Keratinocyte (primary cell): Measurements from ENCODE around the gene KAT2B. TPM values are rescaled to one million over a fixed set of nuclear protein-coding genes. Genes with fewer than 3 reads are reported as not detected.

Source experiments
- DNase-seq: peaks from one replicate; pipeline ENCODE4 v3.0.0-alpha.2; 2011; ENCODE audit warnings: low read depth, missing footprints, low spot score
- FAIRE-seq: peaks from 2 replicates; lab custom pipeline; 2011; peaks lifted over from hg19 to GRCh38; lab: Jason Lieb, UNC
- H2AFZ ChIP-seq: 2 replicates; pipeline ENCODE4 v1.6.0; 2012; ENCODE audit warnings: low read length, control low read depth, inconsistent platforms; ENCODE audit not compliant: control insufficient read depth
- H3K27ac ChIP-seq: 2 replicates; pipeline ENCODE4 v1.5.1; 2011; ENCODE audit warnings: low read length; ENCODE audit not compliant: control insufficient read depth, insufficient read depth
- H3K27me3 ChIP-seq: 3 replicates; pipeline ENCODE4 v1.6.0; 2011; ENCODE audit warnings: low read length; ENCODE audit not compliant: control insufficient read depth, insufficient read depth; ENCODE audit errors: extremely low read depth
- H3K36me3 ChIP-seq, 2 experiments: 2 replicates in 1 of 2; 3 replicates in 1 of 2; pipeline ENCODE4 v1.5.1; 2011; ENCODE audit warnings: low read length in 2 of 2, mild to moderate bottlenecking in 1 of 2; ENCODE audit not compliant: control insufficient read depth in 2 of 2, insufficient read depth in 2 of 2; ENCODE audit errors: extremely low read depth in 1 of 2
- H3K4me1 ChIP-seq: 3 replicates; pipeline ENCODE4 v1.5.1; 2011; ENCODE audit warnings: low read length; ENCODE audit not compliant: control insufficient read depth, insufficient read depth; ENCODE audit errors: extremely low read depth
- H3K4me2 ChIP-seq: 3 replicates; pipeline ENCODE4 v1.6.0; 2011; ENCODE audit warnings: low read depth, low read length; ENCODE audit not compliant: control insufficient read depth, insufficient read depth; ENCODE audit errors: extremely low read depth
- H3K4me3 ChIP-seq, 3 experiments: fragments of 200-600 bp in 1 of 3; sonication (generic) in 1 of 3; 2 replicates in 2 of 3; 3 replicates in 1 of 3; pipeline ENCODE4 v1.5.1; 2011 to 2016; ENCODE audit warnings: low read length in 3 of 3, mild to moderate bottlenecking in 3 of 3, control low read depth in 2 of 3, inconsistent platforms in 1 of 3, low read depth in 1 of 3, mixed read lengths in 1 of 3, mixed run types in 1 of 3, moderate library complexity in 1 of 3; ENCODE audit not compliant: control insufficient read depth in 2 of 3, insufficient read depth in 2 of 3; ENCODE audit errors: extremely low read depth in 1 of 3
- H3K79me2 ChIP-seq: 2 replicates; pipeline ENCODE4 v1.6.0; 2012; ENCODE audit warnings: low read length; ENCODE audit not compliant: control insufficient read depth, insufficient read depth
- H3K9ac ChIP-seq: 3 replicates; pipeline ENCODE4 v1.6.0; 2011; ENCODE audit warnings: low read length; ENCODE audit not compliant: control insufficient read depth, insufficient read depth; ENCODE audit errors: extremely low read depth
- H3K9me1 ChIP-seq: 3 replicates; pipeline ENCODE4 v1.6.0; 2011; ENCODE audit warnings: low read length; ENCODE audit not compliant: control insufficient read depth, insufficient read depth; ENCODE audit errors: extremely low read depth
- H3K9me3 ChIP-seq: 2 replicates; pipeline ENCODE4 v1.5.1; 2012; ENCODE audit warnings: low read depth, low read length; ENCODE audit not compliant: control insufficient read depth
- H4K20me1 ChIP-seq: 3 replicates; pipeline ENCODE4 v1.6.0; 2011; ENCODE audit warnings: low read length; ENCODE audit not compliant: control insufficient read depth, insufficient read depth; ENCODE audit errors: extremely low read depth
- EZH2 ChIP-seq: IDR thresholded peaks from one replicate; pipeline ENCODE4 v1.6.1; 2012; ENCODE audit warnings: inconsistent platforms, mild to moderate bottlenecking, low read length, moderate library complexity
- dilution Hi-C: fragments of 300-500 bp; cut with MboI; formaldehyde crosslinking; loops from one replicate; pipeline ENCODE4 v1.7.0; 2020; ENCODE audit warnings: low sequenced_read_pairs; ENCODE audit not compliant: extremely low pct_ligation_motif_present
- polyA plus RNA-seq, 5 experiments: library from polyadenylated mRNA; depleted of rRNA in 3 of 5; stranded (reverse) in 3 of 5; stranded (forward) in 1 of 5; unstranded in 1 of 5; fragments of >200 nt; gene quantifications; 1 replicate in 1 of 5; 2 replicates in 3 of 5; 3 replicates in 1 of 5; pipeline versions ENCODE4 v1.2.1 to v1.2.3, GENCODE V29; 2011 to 2012; ENCODE audit warnings: missing spikeins in 2 of 5, low read depth in 1 of 5, low replicate concordance in 1 of 5
- TF ChIP-seq, protein P1 (sequence below), 3 experiments: IDR thresholded peaks in 1 of 3; conservative IDR thresholded peaks in 1 of 3; optimal IDR thresholded peaks in 1 of 3; 2 replicates in 2 of 3; 3 replicates in 1 of 3; pipeline versions ENCODE3 to v1.5.1; 2011; ENCODE audit warnings: low read length in 3 of 3, mild to moderate bottlenecking in 3 of 3, moderate library complexity in 2 of 3, control low read depth in 1 of 3, inconsistent platforms in 1 of 3; ENCODE audit not compliant: insufficient read depth in 2 of 3; ENCODE audit errors: extremely low read depth in 1 of 3

KAT2B gene
- polyA plus RNA-seq, 1 donor (not counting 4 experiments of a cell fraction or from before 2014, with no cell fraction given), result 4.6 TPM

- no peaks in the 10 kb centered on the region for H3K9me1 ChIP-seq
- TF ChIP-seq, protein P1, sequence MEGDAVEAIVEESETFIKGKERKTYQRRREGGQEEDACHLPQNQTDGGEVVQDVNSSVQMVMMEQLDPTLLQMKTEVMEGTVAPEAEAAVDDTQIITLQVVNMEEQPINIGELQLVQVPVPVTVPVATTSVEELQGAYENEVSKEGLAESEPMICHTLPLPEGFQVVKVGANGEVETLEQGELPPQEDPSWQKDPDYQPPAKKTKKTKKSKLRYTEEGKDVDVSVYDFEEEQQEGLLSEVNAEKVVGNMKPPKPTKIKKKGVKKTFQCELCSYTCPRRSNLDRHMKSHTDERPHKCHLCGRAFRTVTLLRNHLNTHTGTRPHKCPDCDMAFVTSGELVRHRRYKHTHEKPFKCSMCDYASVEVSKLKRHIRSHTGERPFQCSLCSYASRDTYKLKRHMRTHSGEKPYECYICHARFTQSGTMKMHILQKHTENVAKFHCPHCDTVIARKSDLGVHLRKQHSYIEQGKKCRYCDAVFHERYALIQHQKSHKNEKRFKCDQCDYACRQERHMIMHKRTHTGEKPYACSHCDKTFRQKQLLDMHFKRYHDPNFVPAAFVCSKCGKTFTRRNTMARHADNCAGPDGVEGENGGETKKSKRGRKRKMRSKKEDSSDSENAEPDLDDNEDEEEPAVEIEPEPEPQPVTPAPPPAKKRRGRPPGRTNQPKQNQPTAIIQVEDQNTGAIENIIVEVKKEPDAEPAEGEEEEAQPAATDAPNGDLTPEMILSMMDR (optimal IDR thresholded peaks at IDR 0.05 in 1 of 3, IDR thresholded peaks at IDR 0.05 in 1 of 3, conservative IDR thresholded peaks at IDR 0.05 in 1 of 3; ENCODE audit: extremely low read depth in 1 of 3, insufficient read depth in 2 of 3, low read length in 3 of 3), result no peak
- TF ChIP-seq EZH2, result no peak
- H3K79me2 ChIP-seq, result no peaks in the 10 kb centered on the region
- peaks cover 0 to 2% of the 10 kb centered on the region in 2 experiments for H3K36me3 ChIP-seq
- no peak overlapping the region for H3K4me2 ChIP-seq
- no peak overlapping the region for H3K4me3 ChIP-seq
- DNase-seq (no peak), FAIRE-seq (no peak)
- no peak overlapping the region for H3K9ac ChIP-seq
- H3K9me3 ChIP-seq, result no peaks in the 10 kb centered on the region
- no peaks in the 10 kb centered on the region for H4K20me1 ChIP-seq
- no peaks in the 10 kb centered on the region for H3K27me3 ChIP-seq
- H3K27ac ChIP-seq, result no peak overlapping the region
- no peak overlapping the region for H2AFZ ChIP-seq
- H3K4me1 ChIP-seq, result no peaks in the 10 kb centered on the region
- dilution Hi-C loops, result no loop called here
These were observed 102.3 kb downstream of the KAT2B start for GRCh38 chr3:20142517-20142916.

GRCh38 chr3:20143519-20143918 lies 103.3 kb downstream of the KAT2B start:
- Histone ChIP-seq H3K79me2 (no peaks in the 10 kb centered on the region), H3K4me2 (no peak overlapping the region), H3K36me3 (peaks cover 0 to 2% of the 10 kb centered on the region in 2 experiments), H3K27me3 (no peaks in the 10 kb centered on the region), H2AFZ (no peak overlapping the region), H3K4me1 (no peaks in the 10 kb centered on the region), H4K20me1 (no peaks in the 10 kb centered on the region), H3K9me1 (no peaks in the 10 kb centered on the region), H3K4me3 (no peak overlapping the region), H3K27ac (no peak overlapping the region), H3K9me3 (no peaks in the 10 kb centered on the region), H3K9ac (no peak overlapping the region)
- dilution Hi-C loops, result no loop called here
- DNase-seq (no peak), FAIRE-seq (no peak)
- TF ChIP-seq EZH2, result no peak
- TF ChIP-seq, protein P1 (optimal IDR thresholded peaks at IDR 0.05 in 1 of 3, IDR thresholded peaks at IDR 0.05 in 1 of 3, conservative IDR thresholded peaks at IDR 0.05 in 1 of 3; ENCODE audit: extremely low read depth in 1 of 3, insufficient read depth in 2 of 3, low read length in 3 of 3), result no peak
